DND-41 (cell line): Measurements from ENCODE around the gene MTX3.

Source experiments
- ATAC-seq: fragments of 200-7000 bp; cut with Tn5 transposase; 3 replicates; pipeline ENCODE4 v1.9.1; 2021; ENCODE audit warnings: low read depth; ENCODE audit not compliant: insufficient read depth
- DNase-seq: peaks from one replicate; pipeline ENCODE4 v3.0.0-alpha.2; 2020
- H2AFZ ChIP-seq: 2 replicates; pipeline ENCODE4 v1.6.0; 2012; ENCODE audit warnings: low read depth, low read length
- H3K27ac ChIP-seq: 2 replicates; pipeline ENCODE4 v1.5.1; 2012; ENCODE audit warnings: low read length, inconsistent platforms
- H3K27me3 ChIP-seq: fragments of 200-600 bp; sonication (generic); 2 replicates; pipeline ENCODE4 v1.6.0; 2012; ENCODE audit warnings: low read length, mild to moderate bottlenecking, inconsistent platforms; ENCODE audit not compliant: insufficient read depth, poor library complexity
- H3K36me3 ChIP-seq: 2 replicates; pipeline ENCODE4 v1.5.1; 2012; ENCODE audit warnings: low read length, inconsistent platforms; ENCODE audit not compliant: insufficient read depth
- H3K4me1 ChIP-seq: 2 replicates; pipeline ENCODE4 v1.5.1; 2012; ENCODE audit warnings: mild to moderate bottlenecking, low read length; ENCODE audit not compliant: insufficient read depth
- H3K4me2 ChIP-seq: 2 replicates; pipeline ENCODE4 v1.6.0; 2012; ENCODE audit warnings: mild to moderate bottlenecking, moderate library complexity, low read length, inconsistent platforms; ENCODE audit not compliant: insufficient read depth
- H3K4me3 ChIP-seq, 2 experiments: fragments of 200-600 bp in 1 of 2; shearing (Covaris generic) in 1 of 2; 2 replicates each; pipeline ENCODE4 v1.5.1; 2012 to 2016; ENCODE audit warnings: inconsistent platforms in 2 of 2, low read length in 2 of 2, mild to moderate bottlenecking in 2 of 2, low read depth in 1 of 2, moderate library complexity in 1 of 2
- H3K79me2 ChIP-seq: 2 replicates; pipeline ENCODE4 v1.6.0; 2012; ENCODE audit warnings: low read length, inconsistent platforms; ENCODE audit not compliant: insufficient read depth
- H3K9ac ChIP-seq: 2 replicates; pipeline ENCODE4 v1.6.0; 2012; ENCODE audit warnings: low read depth, mild to moderate bottlenecking, inconsistent platforms, low read length, moderate library complexity
- H3K9me3 ChIP-seq: 2 replicates; pipeline ENCODE4 v1.5.1; 2012; ENCODE audit warnings: low read length, moderate library complexity, mild to moderate bottlenecking, inconsistent platforms; ENCODE audit not compliant: insufficient read depth, severe bottlenecking
- H4K20me1 ChIP-seq: 2 replicates; pipeline ENCODE4 v1.6.0; 2012; ENCODE audit warnings: low read length; ENCODE audit not compliant: insufficient read depth
- CTCF ChIP-seq: IDR thresholded peaks from 2 replicates; pipeline ENCODE4 v1.5.1; 2012; ENCODE audit warnings: borderline replicate concordance, low read length, moderate library complexity, mild to moderate bottlenecking; ENCODE audit not compliant: poor library complexity, severe bottlenecking; ENCODE audit errors: extremely low read depth
- EZH2 ChIP-seq: IDR thresholded peaks from 3 replicates; pipeline ENCODE4 v1.6.1; 2012; ENCODE audit warnings: borderline replicate concordance, low read depth, mild to moderate bottlenecking, moderate library complexity, low read length, inconsistent platforms; ENCODE audit not compliant: severe bottlenecking

Gene MTX3

GRCh38 chr5:79954620-79955019 is 36.4 kb downstream of the MTX3 start:
- H3K9me3 ChIP-seq = no peaks in the 10 kb centered on the region
- no peaks in the 10 kb centered on the region for H3K79me2 ChIP-seq
- TF ChIP-seq EZH2 (no peak), CTCF (no peak)
- H2AFZ ChIP-seq = no peak overlapping the region
- ATAC-seq = no peak
- no peak overlapping the region for H3K4me3 ChIP-seq
- H4K20me1 ChIP-seq = no peaks in the 10 kb centered on the region
- no peak overlapping the region for H3K27ac ChIP-seq
- peaks cover 2% of the 10 kb centered on the region for H3K27me3 ChIP-seq
- no peaks in the 10 kb centered on the region for H3K36me3 ChIP-seq
- H3K4me2 ChIP-seq = no peak overlapping the region
- H3K9ac ChIP-seq = no peak overlapping the region
- H3K4me1 ChIP-seq = no peaks in the 10 kb centered on the region
- no peak for DNase-seq

GRCh38 chr5:79947567-79947966 is 43.5 kb downstream of the MTX3 start:
- H3K79me2 ChIP-seq = no peaks in the 10 kb centered on the region
- no peaks in the 10 kb centered on the region for H3K27me3 ChIP-seq
- ATAC-seq (no peak), DNase-seq (no peak)
- H3K36me3 ChIP-seq = no peaks in the 10 kb centered on the region
- no peaks in the 10 kb centered on the region for H3K9me3 ChIP-seq
- TF ChIP-seq EZH2 (no peak), CTCF (no peak)
- no peak overlapping the region for H3K27ac ChIP-seq
- no peak overlapping the region for H3K4me2 ChIP-seq
- no peaks in the 10 kb centered on the region for H4K20me1 ChIP-seq
- no peaks in the 10 kb centered on the region for H3K4me1 ChIP-seq
- H3K4me3 ChIP-seq = no peak overlapping the region
- H2AFZ ChIP-seq = no peak overlapping the region
- H3K9ac ChIP-seq = no peak overlapping the region

- no peak for DNase-seq
- Histone ChIP-seq H2AFZ (no peak overlapping the region), H3K79me2 (no peaks in the 10 kb centered on the region), H3K36me3 (no peaks in the 10 kb centered on the region), H4K20me1 (no peaks in the 10 kb centered on the region), H3K4me2 (no peak overlapping the region), H3K4me3 (no peak overlapping the region), H3K4me1 (no peaks in the 10 kb centered on the region), H3K9me3 (no peaks in the 10 kb centered on the region), H3K27me3 (peaks cover 2% of the 10 kb centered on the region), H3K9ac (no peak overlapping the region), H3K27ac (no peak overlapping the region)
- ATAC-seq = peak; percentile 49; the same call in 2 of the 3 replicates
- TF ChIP-seq CTCF (no peak), EZH2 (no peak)
These were observed 52.6 kb downstream of the MTX3 start for GRCh38 chr5:79938468-79938867.
